Gastrocnemius medialis (tissue), 4 donors: ENCODE results near the gene FTSJ1. TPM values are rescaled to one million over a fixed set of nuclear protein-coding genes. Genes with fewer than 3 reads are reported as not detected.

Experiments
- ATAC-seq, 2 donors: fragments of 150-250 bp; one replicate each; pipeline ENCODE4 v1.9.1; 2016
- DNase-seq, 2 donors: peaks; one replicate each; pipeline ENCODE4 v3.0.0-alpha.2; 2019
- H3K27ac ChIP-seq, 4 donors: fragments of 200-600 bp; sonication (generic); 1 replicate in 1 of 4; 2 replicates in 3 of 4; pipeline ENCODE4 v1.5.1; 2016 to 2018; ENCODE audit warnings: mild to moderate bottlenecking in 2 of 4, moderate library complexity in 1 of 4
- H3K27me3 ChIP-seq, 3 donors: fragments of 200-600 bp; sonication (generic) in 2 of 3; 1 replicate in 1 of 3; 2 replicates in 2 of 3; pipeline versions ENCODE4 v1.5.1 to v1.6.0; 2016 to 2019; ENCODE audit warnings: mild to moderate bottlenecking in 1 of 3, moderate library complexity in 1 of 3
- H3K36me3 ChIP-seq, 2 donors: fragments of 200-600 bp; sonication (generic) in 1 of 2; one replicate each; pipeline ENCODE4 v1.5.1; 2017 to 2018
- H3K4me1 ChIP-seq, 2 donors: fragments of 200-600 bp; sonication (generic) in 1 of 2; one replicate each; pipeline ENCODE4 v1.5.1; 2016 to 2017; ENCODE audit warnings: mild to moderate bottlenecking in 2 of 2
- H3K4me3 ChIP-seq, 4 donors: fragments of 200-600 bp; sonication (generic) in 3 of 4; 1 replicate in 1 of 4; 2 replicates in 3 of 4; pipeline ENCODE4 v1.5.1; 2016 to 2019; ENCODE audit warnings: mild to moderate bottlenecking in 2 of 4
- H3K9me3 ChIP-seq, 3 donors: fragments of 200-600 bp; sonication (generic) in 2 of 3; 1 replicate in 1 of 3; 2 replicates in 2 of 3; pipeline ENCODE4 v1.5.1; 2016 to 2019
- POLR2A ChIP-seq, 2 donors: fragments of 450-650 bp; IDR thresholded peaks; one replicate each; pipeline ENCODE4 v1.6.1; 2017; ENCODE audit warnings: antibody characterized with exemption in 2 of 2, mild to moderate bottlenecking in 2 of 2, moderate library complexity in 2 of 2
- in situ Hi-C, 4 donors: fragments of 200-750 bp; cut with MboI; loops; one replicate each; pipeline versions ENCODE4 v1.15.0 to v1.8.0; 2017; ENCODE audit warnings: low sequenced_read_pairs in 4 of 4
- intact Hi-C: fragments of 100-400 bp; cut with DNase I; formaldehyde crosslinking; loops from one replicate; pipeline ENCODE4 v1.15.1; 2023; ENCODE audit warnings: low total_unique reads
- total RNA-seq, 4 donors: library from RNA; depleted of rRNA; stranded (reverse); fragments of >200 nt; gene quantifications; one replicate each; pipeline versions ENCODE4 v1.1.0 to v1.2.3, GENCODE V29; 2016
- TF ChIP-seq, protein P1 (sequence below), 5 experiments: fragments of 450-650 bp in 3 of 5; fragments of 200-600 bp in 2 of 5; sonication (generic) in 2 of 5; IDR thresholded peaks in 4 of 5; conservative IDR thresholded peaks in 1 of 5; 1 replicate in 4 of 5; 2 replicates in 1 of 5; pipeline ENCODE4 v1.5.1; 2016 to 2019; ENCODE audit warnings: antibody characterized with exemption in 5 of 5, mild to moderate bottlenecking in 3 of 5, moderate library complexity in 3 of 5

The FTSJ1 gene
- total RNA-seq, 4 donors from 2014 or later: 31.4 to 47.7 (median 38.2) TPM

GRCh38 chrX:48482526-48482925 lies 6.5 kb downstream of the FTSJ1 start:
- no peak overlapping the region for H3K4me3 ChIP-seq
- DNase-seq (no peak), ATAC-seq (no peak)
- in situ Hi-C loops: loop anchor here in 1 of 4 donors (25.0 kb wide), 1 partner anchor 395 kb away; no protein-coding TSS in a partner anchor
- no peak overlapping the region for H3K27ac ChIP-seq
- no peak for TF ChIP-seq POLR2A (IDR thresholded peaks at IDR 0.05)
- TF ChIP-seq, protein P1, sequence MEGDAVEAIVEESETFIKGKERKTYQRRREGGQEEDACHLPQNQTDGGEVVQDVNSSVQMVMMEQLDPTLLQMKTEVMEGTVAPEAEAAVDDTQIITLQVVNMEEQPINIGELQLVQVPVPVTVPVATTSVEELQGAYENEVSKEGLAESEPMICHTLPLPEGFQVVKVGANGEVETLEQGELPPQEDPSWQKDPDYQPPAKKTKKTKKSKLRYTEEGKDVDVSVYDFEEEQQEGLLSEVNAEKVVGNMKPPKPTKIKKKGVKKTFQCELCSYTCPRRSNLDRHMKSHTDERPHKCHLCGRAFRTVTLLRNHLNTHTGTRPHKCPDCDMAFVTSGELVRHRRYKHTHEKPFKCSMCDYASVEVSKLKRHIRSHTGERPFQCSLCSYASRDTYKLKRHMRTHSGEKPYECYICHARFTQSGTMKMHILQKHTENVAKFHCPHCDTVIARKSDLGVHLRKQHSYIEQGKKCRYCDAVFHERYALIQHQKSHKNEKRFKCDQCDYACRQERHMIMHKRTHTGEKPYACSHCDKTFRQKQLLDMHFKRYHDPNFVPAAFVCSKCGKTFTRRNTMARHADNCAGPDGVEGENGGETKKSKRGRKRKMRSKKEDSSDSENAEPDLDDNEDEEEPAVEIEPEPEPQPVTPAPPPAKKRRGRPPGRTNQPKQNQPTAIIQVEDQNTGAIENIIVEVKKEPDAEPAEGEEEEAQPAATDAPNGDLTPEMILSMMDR (IDR thresholded peaks at IDR 0.05 in 4 of 5, conservative IDR thresholded peaks at IDR 0.05 in 1 of 5): no peak
- intact Hi-C loops: no loop called here
- H3K27me3 ChIP-seq: no peaks in the 10 kb centered on the region
- no peaks in the 10 kb centered on the region for H3K9me3 ChIP-seq
- H3K4me1 ChIP-seq: no peaks in the 10 kb centered on the region
- H3K36me3 ChIP-seq: peaks cover 0 to 8% of the 10 kb centered on the region in 2 donors

- peaks cover 0 to 8% of the 10 kb centered on the region in 2 donors for H3K36me3 ChIP-seq
- H3K4me1 ChIP-seq: no peaks in the 10 kb centered on the region
- intact Hi-C loops: no loop called here
- DNase-seq (no peak), ATAC-seq (no peak)
- no peaks in the 10 kb centered on the region for H3K27me3 ChIP-seq
- TF ChIP-seq, protein P1 (IDR thresholded peaks at IDR 0.05 in 4 of 5, conservative IDR thresholded peaks at IDR 0.05 in 1 of 5): no peak
- no peak for TF ChIP-seq POLR2A (IDR thresholded peaks at IDR 0.05)
- in situ Hi-C loops: loop anchor here in 1 of 4 donors (25.0 kb wide), 1 partner anchor 400 kb away; no protein-coding TSS in a partner anchor
- no peak overlapping the region for H3K27ac ChIP-seq
- H3K4me3 ChIP-seq: no peak overlapping the region
- no peaks in the 10 kb centered on the region for H3K9me3 ChIP-seq
Measured at GRCh38 chrX:48487362-48487798, 11.4 kb downstream of the FTSJ1 start.

DNA sequence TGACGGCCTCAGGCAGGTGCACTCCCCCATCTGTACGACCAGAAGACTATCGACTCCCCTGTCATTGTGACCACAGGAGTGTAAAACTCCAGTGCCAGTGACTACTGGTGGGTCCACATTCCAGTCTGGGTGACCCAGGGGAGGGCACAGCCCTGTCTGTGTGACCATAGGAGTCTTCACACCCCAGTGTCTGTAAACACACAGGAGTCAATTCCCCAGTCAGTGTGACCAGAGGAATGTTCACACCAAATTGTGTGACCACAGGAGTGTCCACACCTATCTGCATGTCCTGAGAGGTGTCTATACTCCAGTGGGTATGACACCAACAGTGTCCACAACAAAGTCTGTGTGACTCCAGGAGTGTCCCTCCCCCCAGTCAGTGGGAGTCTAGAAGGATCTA lies 12.0 kb downstream of the FTSJ1 start:
- H3K27ac ChIP-seq: no peak overlapping the region
- H3K27me3 ChIP-seq: no peaks in the 10 kb centered on the region
- DNase-seq (no peak), ATAC-seq (no peak)
- no peak for TF ChIP-seq POLR2A (IDR thresholded peaks at IDR 0.05)
- TF ChIP-seq, protein P1 (IDR thresholded peaks at IDR 0.05 in 4 of 5, conservative IDR thresholded peaks at IDR 0.05 in 1 of 5): no peak
- H3K9me3 ChIP-seq: no peaks in the 10 kb centered on the region
- peaks cover 0 to 8% of the 10 kb centered on the region in 2 donors for H3K36me3 ChIP-seq
- no peaks in the 10 kb centered on the region for H3K4me1 ChIP-seq
- in situ Hi-C loops: loop anchor here in 1 of 4 donors (25.0 kb wide), 1 partner anchor 401 kb away; no protein-coding TSS in a partner anchor
- H3K4me3 ChIP-seq: no peak overlapping the region
- intact Hi-C loops: no loop called here

DNA sequence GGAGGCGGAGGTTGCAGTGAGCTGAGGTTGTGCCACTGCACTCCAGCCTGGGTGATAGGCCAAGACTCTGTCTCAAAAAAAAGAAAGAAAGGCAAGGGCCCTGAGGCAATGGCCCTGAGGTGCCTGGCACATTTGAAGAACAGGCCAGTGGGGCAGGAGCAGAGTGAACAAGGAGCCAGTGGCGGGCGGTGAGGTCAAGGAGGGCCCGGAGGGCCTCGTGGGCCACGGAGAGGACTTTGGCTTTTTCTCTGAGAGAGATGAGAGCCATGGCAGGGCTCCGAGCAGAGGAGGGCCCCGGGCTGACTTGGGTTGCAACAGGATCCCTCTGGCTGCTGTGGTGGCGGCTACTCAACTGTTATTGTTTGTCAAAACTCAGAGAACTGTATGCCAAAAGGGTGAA lies 13.3 kb downstream of the FTSJ1 start:
- no peak overlapping the region for H3K4me3 ChIP-seq
- H3K27ac ChIP-seq: no peak overlapping the region
- H3K9me3 ChIP-seq: no peaks in the 10 kb centered on the region
- peaks cover 0 to 6% of the 10 kb centered on the region in 2 donors for H3K36me3 ChIP-seq
- no peak for TF ChIP-seq POLR2A (IDR thresholded peaks at IDR 0.05)
- TF ChIP-seq, protein P1 (IDR thresholded peaks at IDR 0.05 in 4 of 5, conservative IDR thresholded peaks at IDR 0.05 in 1 of 5): no peak
- intact Hi-C loops (no loop called here), in situ Hi-C loops (loop anchor here in 1 of 4 donors (25.0 kb wide), 1 partner anchor 402 kb away; no protein-coding TSS in a partner anchor)
- no peaks in the 10 kb centered on the region for H3K4me1 ChIP-seq
- DNase-seq: no peak
- no peaks in the 10 kb centered on the region for H3K27me3 ChIP-seq
- no peak for ATAC-seq

- Histone ChIP-seq H3K9me3 (no peaks in the 10 kb centered on the region), H3K36me3 (no peaks in the 10 kb centered on the region), H3K27me3 (no peaks in the 10 kb centered on the region), H3K4me1 (no peaks in the 10 kb centered on the region), H3K27ac (no peak overlapping the region), H3K4me3 (no peak overlapping the region)
- in situ Hi-C loops: loop anchor here in 1 of 4 donors (25.0 kb wide), 1 partner anchor 403 kb away; no protein-coding TSS in a partner anchor
- intact Hi-C loops: no loop called here
- DNase-seq (no peak), ATAC-seq (no peak)
- TF ChIP-seq, protein P1 (IDR thresholded peaks at IDR 0.05 in 4 of 5, conservative IDR thresholded peaks at IDR 0.05 in 1 of 5): no peak
- no peak for TF ChIP-seq POLR2A (IDR thresholded peaks at IDR 0.05)
Measured at GRCh38 chrX:48489892-48490291, 13.9 kb downstream of the FTSJ1 start.
